Suppressor macrophage treated with lipopolysaccharide for 4 hours (primary cell): ENCODE results near the gene LINGO4.

Experiments
- DNase-seq: peaks from one replicate; pipeline ENCODE4 v3.0.0-alpha.2; 2020

The LINGO4 gene

DNA sequence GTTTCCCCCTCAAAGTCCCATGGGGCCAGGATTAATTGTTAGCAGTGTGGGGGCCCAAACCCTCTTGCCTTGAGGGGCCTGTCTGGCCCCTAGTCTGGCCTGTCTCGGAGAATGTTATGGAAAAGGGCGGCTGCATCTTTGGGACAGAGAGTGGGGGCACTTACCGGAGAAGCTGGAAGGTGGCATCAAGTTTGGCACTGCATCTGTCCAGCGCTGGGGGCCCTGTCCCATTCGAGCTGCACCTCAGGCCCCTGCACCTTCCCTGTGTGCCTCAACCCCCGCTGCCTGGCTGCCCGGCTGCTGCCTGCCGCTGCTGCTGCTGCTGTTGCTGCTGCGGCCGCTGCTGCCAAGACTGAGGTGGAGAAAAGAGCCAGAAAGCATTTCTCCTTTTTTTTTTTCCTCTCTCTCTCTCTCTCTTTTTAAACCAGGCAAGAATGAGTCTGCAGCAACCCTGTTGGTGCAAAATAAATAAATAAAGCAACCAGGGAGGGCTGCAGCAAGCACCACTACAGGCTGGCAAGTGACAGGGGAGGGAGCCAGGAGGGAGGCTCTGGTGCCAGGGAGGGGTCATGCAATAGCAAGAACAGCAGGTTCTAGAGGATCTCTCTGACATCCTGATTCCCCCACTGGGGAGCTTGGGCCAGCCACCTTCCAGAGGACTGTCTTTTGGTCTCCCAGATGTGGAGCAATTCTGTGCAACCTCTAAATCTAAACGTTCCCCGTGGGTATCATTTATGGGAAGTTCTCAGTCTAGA, at the start of gene LINGO4:
Gene LINGO4, minus strand, starts transcription at position 354 of the 755 bp plus-strand sequence. CDS start 2,715 bp downstream, outside the sequence.
- no peak for DNase-seq

- no peak for DNase-seq
Observed at GRCh38 chr1:151854658-151855057, 49.4 kb upstream of the LINGO4 start.

- no peak for DNase-seq
Observed at GRCh38 chr1:151853411-151853943, 48.3 kb upstream of the LINGO4 start, which contains the start of gene THEM5. TSS of gene THEM5 (minus strand) at chr1:151853712. CDS start at chr1:151853565, 147 bp downstream.

- DNase-seq: no peak
Observed at GRCh38 chr1:151852733-151853132, 47.5 kb upstream of the LINGO4 start.

DNA sequence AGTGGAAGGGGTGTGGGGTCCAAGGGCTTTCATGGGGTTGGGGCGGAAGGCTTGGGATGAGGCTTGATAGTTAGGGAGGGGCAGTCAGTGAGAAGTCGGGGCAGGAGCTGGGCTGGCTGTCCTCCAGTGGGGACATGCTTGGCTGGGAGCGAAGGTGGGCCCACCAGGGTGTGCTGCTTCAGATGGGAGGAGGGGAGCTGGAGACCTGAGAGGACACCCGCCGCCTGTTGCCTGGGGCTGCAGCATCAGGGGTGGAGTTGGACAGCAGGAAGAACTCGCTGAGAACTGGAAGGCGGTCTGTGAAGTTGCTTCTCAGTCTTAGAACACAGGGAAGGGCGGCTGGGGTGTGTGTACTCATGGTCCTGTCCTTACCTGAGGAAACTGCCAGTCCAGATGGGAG, 46.7 kb upstream of the LINGO4 start:
- DNase-seq: no peak

GRCh38 chr1:151849871-151850270, 44.7 kb upstream of the LINGO4 start:
- no peak for DNase-seq

DNA sequence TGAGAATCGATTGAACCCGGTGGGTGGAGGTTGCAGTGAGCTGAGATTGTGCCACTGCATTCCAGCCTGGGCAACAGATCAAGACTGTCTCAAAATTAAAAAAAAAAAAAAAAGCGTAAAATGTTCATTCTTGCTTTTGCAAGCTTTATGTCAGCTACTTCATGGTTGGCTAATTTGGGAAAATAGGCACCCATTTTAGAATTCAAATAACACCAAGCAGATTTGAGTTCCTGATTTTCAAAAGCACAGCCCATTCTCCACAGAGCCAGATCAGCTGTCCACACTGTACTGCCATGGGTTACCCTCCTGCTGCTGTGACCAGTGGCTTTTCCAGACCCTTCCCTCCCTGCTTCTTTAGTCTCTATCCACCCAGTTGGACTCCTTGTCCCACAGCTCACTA, 43.9 kb upstream of the LINGO4 start:
- DNase-seq: no peak

DNA sequence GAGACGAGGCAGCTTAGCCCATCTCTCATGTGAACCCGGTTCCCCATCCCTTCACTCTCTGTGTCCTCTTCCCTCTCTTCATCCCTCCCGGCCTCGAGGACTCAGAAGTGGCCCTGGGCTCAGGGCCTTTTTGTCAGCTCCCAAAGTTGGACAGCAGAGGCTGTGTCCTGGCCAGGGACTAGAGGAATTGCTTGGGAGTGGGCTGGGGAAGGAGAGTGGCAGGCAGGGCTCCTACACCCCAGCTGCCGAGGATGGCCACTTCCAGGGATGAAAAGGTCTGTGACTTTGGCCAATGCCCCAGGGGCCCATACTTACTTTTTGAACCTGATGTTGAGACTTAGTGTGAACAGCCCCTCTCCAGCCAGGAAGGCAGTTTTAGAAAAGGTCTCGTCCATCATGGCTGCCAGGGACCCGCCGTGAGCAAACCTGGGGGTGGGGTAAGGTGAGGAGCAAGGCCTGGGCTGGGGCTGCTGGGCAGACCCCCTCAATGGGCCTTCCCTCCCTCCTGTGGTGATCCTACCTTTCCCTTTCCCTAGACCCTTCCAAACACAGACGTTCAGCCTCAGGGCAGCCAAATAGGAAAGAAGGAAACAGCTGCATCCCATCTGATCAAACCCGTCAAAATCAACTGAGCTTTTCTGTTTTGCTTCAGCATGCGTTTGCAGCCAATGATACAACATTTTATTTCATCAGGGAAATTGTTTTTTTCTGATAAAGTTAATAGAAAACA, 42.8 kb upstream of the LINGO4 start:
- no peak for DNase-seq

- no peak for DNase-seq
Observed at GRCh38 chr1:151846686-151847237, 41.5 kb upstream of the LINGO4 start.

DNA sequence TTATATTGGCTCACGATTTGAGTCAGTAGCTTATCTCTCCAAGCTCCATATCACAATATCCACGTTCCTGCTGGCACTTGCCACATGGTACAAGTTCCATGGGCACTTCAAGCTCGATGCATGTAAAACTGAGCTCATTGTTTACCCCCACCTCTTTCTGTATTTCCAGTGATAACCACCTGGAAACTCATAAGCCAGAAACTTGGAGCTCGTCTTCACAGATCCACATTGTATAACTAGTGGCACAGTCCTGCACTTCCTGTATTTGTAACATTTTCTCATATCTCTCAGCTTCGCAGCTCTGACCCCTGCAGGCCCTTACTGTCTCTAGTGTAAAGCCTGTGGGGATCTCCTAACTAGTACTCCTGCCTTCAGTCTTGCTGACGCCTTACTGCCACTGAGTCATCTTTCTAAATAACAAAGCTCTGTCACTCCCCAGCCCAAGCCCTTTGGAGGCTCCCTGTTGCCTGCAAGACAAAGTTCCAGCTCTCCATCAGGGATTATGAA, 40.9 kb upstream of the LINGO4 start:
- DNase-seq: peak; percentile 53

- no peak for DNase-seq
Observed at GRCh38 chr1:151843398-151843797, 38.2 kb upstream of the LINGO4 start.

GRCh38 chr1:151841141-151841540, 35.9 kb upstream of the LINGO4 start:
- no peak for DNase-seq

GRCh38 chr1:151840421-151840820, 35.2 kb upstream of the LINGO4 start:
- DNase-seq: no peak

DNA sequence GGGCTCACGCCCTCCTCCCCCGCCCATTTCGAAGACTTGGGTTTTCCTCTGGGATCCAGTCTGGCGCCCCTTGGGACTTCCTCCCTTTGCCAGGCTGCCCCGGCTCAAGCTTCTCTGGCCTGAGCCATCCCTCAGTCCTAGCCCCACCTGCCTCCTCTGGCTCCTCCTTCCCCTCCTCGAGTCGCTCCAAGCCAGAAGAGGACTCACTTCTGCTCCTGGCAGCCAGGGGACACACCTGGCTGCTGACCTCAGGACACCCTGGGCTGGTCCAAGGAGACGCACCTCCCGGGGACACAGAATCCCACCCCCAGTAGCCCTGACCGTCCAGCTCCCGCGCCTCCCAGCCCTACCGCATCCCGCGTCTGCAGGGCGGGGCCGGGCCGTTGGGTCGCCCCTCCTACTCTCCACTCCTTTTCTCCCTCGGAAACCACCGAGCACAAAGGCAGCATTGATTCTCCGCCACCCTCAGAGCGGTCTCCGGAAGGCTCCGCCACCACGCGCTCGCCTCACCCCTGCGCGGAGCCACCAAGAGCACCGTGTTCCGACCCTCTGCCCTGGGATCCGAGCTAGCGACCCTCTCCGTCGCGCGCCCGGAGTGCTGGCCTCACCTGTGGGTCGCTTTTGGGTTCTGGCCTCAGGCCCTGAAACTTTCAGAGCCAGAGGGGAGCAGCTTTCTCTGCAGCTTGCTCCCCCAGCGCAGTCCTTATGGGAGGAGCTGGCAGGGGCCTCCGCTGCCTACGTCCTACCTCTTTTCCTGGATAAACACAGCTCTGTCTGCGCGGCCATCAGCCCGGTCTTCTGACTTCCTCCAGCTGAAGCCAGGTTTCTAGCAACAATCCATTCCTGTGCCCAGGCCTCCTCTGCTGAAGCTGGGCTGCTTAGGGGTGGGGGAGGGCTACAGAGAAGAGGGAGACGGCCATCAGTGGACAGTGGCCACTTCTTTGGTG, 34.5 kb upstream of the LINGO4 start, which contains the start of gene C2CD4D:
Gene C2CD4D, minus strand, starts transcription at position 364 of the 947 bp plus-strand sequence. CDS start 831 bp downstream, outside the sequence.
- DNase-seq: no peak

DNA sequence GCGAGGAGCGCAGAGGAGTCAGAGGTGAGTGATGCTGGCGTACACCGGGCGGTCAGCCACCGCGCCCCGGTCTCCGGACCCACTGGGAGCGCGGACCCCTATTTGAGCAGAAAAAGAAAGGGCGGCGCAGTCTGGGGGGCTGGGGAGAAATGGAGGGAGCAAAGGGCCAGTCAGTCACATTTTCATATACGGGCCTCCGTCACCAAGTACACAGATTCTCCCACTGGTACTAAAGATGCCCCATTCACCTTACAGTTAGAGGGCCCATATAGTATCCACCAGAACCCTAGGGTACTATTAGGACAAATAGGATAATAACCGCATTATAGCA, 33.8 kb upstream of the LINGO4 start:
- DNase-seq: no peak

DNA sequence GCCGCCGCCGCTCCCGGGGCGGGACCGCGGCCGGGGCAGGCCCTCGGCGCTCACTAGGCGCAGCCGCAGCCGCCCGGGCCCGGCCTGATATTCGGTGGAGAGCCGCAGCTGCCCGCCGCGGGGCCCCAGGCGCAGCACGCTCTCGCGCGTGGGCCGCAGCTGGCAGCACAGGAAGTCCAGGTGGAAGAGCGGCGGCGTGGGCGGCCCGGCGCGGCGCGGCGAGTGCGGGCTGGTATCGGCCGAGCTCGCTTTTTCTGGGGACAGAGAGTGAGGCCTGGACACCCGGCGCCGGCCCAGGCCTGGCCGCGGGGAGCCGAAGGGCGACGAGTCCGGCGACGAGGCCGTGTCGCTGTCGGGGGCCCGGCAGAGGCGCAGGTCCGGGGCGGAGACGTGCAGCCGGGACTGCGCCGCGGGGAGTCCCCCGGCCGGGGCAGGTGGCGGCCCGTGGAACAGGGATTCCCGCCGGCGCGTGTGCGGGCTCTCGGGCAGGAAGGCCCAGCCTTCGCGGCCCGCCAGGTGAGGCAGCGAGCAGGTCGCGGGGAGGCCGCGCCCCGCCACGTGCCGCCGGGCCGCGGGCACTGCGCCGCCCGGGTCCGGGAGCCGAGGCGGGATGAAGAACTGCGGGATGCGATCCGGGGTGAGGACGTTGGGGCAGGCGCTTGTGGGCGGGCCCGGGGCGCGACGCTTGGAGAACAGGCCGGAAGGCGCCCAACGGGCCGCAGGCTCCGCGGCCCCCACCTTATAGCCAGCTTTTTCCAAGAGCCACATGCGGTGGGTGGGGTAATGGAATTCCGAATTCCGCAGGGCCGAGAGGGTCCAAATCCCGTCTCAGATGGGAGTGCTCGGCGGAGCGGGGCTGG, 33.2 kb upstream of the LINGO4 start:
- no peak for DNase-seq

- no peak for DNase-seq
Observed at GRCh38 chr1:151837884-151838221, 32.6 kb upstream of the LINGO4 start.

GRCh38 chr1:151837197-151837596, 32.0 kb upstream of the LINGO4 start:
- DNase-seq: no peak

- no peak for DNase-seq
Observed at GRCh38 chr1:151835596-151835995, 30.4 kb upstream of the LINGO4 start.

GRCh38 chr1:151834239-151834638, 29.0 kb upstream of the LINGO4 start:
- DNase-seq: no peak

- DNase-seq: no peak
Observed at GRCh38 chr1:151833172-151833900, 28.1 kb upstream of the LINGO4 start.
